ENCODE measurements around the gene DYSF.
"Not testable (repeated sequence)": the region's sequence is repeated elsewhere in the genome, so short reads cannot be mapped to it uniquely, and the experiment has no call there.

Gene DYSF

DNA sequence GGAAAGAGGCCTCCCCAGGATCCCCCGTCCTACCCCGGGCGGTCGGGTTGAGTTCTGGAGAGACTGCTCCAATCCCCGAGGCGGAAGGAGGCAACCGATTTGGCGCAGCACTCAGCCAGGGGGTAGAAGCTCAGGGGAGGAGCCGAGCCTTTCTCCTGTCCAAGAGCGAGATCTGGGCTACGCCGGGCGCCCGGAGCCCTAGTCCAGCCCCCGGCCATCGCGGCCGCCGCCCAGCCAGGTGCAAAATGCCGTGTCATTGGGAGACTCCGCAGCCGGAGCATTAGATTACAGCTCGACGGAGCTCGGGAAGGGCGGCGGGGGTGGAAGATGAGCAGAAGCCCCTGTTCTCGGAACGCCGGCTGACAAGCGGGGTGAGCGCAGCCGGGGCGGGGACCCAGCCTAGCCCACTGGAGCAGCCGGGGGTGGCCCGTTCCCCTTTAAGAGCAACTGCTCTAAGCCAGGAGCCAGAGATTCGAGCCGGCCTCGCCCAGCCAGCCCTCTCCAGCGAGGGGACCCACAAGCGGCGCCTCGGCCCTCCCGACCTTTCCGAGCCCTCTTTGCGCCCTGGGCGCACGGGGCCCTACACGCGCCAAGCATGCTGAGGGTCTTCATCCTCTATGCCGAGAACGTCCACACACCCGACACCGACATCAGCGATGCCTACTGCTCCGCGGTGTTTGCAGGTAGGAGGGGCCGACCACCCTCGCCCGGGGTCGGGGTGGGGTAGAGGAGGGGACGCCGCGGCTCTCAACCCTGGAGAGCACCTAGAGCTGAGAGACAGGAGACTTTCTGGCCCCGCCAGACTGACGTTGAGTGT, at the start of gene DYSF:
Gene DYSF, plus strand, starts transcription at position 158 of the 817 bp plus-strand sequence.
- no peak for DNase-seq (ENCODE audit: low read depth)

DNA sequence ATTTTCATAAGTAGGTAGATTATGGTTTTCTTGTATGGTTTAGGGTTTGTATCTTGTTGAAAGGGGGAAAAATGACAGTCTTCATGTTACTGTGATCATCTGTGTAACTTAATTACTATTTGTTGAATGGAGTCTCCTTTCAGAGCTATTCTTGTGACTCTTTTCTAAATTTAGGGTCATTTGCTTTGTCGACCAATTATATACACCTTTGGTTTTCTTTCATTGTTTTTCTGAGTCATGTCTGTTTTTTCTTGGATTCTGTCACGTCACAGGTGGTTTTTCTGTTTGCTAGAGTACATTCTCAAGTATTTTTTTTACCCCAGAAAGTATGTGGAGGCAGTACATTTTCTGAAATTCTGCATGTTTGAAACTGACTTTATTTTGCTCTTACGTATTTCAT, 43.8 kb upstream of the DYSF start:
- no peak for DNase-seq (ENCODE audit: low read depth)

DNA sequence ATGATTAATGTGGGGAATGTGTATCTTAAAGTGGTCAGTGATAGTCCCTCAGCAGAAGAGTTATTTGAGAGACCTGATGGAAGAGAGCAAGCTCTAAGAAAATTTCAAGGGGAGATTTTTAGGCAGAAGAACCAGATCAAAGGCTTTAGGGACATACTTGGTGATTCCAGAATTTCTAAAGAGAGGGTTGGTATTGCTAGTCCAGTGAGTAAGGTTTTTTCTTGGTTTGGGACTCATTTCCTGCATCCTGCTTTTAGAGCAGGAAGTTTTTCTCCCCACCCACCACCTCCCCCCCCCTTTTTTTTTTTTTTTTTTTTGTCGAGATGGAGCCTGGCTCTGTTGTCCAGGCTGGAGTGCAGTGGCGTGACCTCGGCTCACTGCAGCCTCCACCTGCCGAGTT, 42.7 kb upstream of the DYSF start:
- no peak for DNase-seq (ENCODE audit: low read depth)

DNA sequence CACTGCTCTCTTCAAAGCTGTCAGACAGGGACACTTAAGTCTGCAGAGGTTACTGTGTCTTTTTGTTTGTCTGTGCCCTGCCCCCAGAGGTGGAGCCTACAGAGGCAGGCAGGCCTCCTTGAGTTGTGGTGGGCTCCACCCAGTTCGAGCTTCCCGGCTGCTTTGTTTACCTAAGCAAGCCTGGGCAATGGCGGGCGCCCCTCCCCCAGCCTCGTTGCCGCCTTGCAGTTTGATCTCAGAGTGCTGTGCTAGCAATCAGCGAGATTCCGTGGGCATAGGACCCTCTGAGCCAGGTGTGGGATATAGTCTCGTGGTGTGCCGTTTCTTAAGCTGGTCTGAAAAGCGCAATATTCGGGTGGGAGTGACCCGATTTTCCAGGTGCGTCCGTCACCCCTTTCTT, 36.5 kb upstream of the DYSF start:
- DNase-seq (ENCODE audit: low read depth): peak; percentile 7

DNA sequence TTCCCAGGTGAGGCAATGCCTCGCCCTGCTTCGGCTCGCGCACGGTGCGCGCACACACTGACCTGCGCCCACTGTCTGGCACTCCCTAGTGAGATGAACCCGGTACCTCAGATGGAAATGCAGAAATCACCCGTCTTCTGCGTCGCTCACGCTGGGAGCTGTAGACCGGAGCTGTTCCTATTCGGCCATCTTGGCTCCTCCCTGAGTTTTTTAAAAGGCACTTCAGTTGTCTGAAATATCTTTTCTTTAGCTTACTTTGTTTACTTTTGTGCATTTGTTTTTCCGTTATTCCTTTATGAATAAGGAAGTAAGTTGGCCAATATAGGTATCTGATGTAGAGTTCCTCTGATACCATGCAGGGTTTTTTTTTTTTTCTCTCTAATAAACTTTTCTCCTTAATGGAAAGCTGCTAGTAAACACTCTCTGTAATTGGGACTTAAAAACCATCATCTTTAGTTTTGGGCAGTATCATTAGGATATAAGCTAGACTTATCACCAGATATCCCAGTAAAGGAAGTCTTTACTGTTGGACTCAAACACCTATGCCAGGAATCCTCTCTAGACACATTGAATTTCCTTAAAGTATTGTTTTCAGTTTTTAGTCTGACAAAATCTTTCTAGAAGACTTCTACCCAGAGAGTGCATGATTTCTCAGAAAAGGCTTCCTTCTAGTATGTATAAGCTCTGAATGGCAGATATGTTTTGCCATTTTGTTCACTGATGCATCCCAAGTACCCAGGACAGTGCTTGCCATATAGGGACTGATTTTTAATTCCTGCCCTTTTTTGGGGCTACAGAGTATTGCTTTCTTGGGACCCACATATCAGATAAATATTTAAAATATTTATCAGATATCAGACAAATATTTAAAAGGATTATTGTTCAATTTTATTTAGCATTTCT, 35.8 kb upstream of the DYSF start:
- DNase-seq (ENCODE audit: low read depth): no peak

DNA sequence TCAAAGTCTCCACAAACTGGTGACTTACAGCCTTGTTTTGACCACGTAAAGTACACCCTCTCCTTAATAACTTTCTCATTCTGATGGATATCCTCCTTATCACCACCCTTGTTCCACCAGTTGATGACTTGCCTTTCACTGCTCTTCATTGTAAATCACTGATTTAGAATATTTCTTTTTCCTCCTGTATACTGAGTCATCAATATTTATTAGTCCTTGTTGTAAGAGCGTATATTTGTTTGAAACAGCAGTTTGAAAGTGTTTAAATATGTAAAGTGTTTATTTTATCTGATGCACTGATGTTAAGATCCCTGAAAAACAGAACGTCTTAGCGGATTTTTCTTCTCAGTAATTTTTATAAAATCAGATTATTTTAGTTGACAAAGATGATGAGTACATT, 34.2 kb upstream of the DYSF start:
- DNase-seq (ENCODE audit: low read depth): no peak

DNA sequence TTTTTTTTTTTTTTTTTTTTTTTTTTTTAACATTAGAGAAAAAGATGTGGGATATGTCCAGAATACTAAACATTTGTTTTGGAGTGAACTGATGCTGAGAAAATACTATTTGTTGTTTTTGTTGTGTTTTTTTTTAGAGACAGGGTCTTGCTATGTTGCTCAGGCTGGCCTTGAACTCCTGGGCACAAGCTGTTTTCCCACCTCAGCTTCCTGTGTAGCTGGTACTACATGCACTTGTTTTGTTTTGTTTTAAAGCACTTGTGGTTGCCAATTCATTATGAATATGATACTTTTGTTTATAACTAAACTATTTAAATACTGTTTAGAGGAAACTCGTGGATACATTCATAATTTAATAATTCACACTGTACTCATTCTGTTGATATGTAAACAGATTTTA, 33.4 kb upstream of the DYSF start:
- no peak for DNase-seq (ENCODE audit: low read depth)

DNA sequence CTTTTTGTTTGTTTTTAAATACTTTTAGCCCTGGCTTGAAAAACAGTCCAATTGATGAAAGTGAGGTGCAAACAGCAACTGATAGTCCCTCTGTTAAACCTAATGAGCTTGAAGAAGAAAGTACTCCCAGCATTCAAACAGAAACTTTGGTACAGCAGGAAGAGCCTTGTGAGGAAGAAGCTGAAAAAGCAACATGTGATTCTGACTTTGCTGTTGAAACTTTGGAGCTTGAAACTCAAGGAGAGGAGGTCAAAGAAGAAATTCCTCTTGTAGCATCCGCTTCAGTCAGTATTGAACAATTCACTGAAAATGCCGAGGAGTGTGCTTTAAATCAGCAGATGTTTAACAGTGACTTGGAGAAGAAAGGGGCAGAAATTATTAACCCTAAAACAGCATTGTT, 30.6 kb upstream of the DYSF start:
- no peak for DNase-seq (ENCODE audit: low read depth)

DNA sequence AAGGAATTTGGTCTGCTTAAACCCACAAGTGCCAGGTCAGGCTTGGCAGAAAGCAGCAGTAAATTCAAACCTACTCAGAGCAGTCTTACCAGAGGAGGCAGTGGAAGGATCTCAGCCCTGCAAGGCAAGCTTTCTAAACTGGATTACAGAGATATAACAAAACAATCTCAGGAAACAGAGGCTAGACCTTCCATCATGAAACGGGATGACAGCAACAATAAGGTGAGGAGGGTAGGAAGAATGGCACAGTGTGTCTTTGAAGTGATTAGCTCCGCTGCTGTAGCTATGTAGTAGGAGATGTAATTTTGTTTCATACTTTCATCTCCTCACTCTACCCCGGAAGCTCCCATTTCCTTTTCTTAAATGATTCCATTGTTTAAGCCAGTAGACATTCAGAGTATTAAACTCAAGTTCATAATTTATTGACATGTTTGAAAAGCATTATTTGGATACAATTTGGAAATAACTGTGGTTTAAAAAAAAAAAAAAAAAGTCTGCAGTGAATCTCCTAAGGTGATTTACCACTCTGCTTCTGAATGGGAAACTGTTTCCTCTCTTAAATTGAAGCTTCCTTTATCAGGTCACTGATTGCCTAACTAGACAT, 29.4 kb upstream of the DYSF start:
- DNase-seq (ENCODE audit: low read depth): no peak

DNA sequence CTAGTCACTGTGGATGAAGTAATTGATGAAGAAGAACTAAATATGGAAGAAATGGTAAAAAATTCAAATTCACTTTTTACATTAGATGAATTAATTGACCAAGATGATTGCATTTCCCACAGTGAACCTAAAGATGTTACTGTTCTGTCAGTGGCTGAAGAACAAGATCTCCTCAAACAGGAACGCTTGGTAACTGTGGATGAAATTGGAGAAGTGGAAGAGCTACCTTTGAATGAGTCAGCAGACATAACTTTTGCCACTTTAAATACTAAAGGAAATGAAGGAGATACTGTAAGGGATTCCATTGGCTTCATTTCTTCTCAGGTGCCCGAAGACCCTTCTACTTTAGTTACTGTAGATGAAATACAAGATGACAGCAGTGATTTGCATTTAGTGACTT, 26.6 kb upstream of the DYSF start:
- DNase-seq (ENCODE audit: low read depth): no peak

DNA sequence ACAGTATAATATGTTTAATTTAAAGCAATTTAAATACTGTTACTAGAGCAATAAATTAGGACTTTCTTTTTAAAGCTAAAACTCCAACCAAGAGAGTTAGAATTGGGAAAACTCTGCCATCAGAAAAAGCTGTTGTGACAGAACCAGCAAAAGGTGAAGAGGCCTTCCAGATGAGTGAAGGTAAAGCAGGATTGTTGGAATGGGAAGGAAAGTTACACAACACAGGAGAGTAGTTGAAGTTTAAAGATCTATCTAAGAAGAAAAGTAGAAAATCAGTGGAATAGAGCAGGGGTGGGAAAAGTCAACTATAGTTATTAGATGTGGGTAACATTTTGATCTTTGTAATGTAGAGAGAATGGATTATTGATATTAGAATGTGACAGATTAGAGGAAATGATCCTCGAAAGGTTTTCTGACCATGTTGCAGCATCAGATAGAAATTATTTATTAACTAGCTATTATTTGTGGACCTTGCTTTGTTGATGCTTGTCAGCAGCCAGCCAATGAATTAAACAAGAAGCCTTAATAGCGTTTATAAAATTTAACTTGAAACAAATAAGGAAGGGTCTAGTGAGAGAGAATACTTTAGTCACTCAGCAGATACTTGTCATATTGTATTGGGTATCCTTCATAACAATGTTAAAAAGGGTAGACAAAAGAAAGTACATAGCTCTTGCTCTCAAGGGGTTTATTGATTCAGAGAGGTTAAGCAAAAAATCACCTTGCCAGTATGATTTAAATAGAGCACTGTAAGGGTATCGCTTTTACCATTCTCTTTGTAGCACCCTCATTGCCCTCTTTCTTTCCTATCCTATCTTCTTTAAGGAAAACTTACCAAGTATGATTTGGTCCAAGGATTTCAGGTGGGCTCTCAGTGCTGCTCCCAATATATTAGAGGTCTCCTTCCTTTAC, 24.6 kb upstream of the DYSF start:
- DNase-seq (ENCODE audit: low read depth): no peak

DNA sequence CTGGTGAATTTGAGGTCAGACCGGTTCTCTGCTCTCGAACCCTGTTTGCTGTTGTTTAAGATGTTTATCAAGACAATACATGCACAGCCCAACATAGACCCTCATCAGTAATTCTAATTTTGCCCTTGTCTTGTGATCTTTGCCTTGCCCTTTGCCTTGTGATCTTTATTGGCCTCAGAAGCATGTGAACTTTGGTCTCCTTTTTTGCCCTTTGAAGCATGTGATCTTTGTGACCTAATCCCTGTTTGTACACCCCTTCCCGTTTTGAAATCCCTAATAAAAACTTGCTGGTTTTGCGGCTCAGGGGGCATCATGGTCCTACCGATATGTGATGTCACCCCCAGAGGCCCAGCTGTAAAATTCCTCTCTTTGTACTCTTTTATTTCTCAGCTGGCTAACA, 8.2 kb upstream of the DYSF start:
- DNase-seq (ENCODE audit: low read depth): not testable (repeated sequence)

DNA sequence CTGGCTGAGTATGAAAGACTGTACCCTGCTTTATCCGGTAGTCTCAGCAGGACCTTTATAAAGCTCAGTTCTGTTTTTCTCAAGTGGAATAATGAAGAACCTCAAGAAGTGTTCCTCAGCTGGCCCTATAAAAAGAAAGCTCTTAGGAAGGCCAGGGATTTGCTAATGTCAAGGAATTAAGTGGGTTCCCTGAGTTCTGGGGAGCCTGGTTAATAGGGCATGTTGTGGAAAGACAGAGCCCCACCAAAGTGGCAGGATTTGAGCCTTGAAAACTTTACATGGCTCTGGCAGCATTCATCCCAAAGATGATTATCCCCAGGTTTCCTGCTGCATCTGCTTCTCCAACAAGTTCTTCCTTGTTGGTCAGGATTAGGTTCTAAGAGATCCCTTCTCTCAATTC, 6.9 kb upstream of the DYSF start:
- DNase-seq (ENCODE audit: low read depth): no peak

DNA sequence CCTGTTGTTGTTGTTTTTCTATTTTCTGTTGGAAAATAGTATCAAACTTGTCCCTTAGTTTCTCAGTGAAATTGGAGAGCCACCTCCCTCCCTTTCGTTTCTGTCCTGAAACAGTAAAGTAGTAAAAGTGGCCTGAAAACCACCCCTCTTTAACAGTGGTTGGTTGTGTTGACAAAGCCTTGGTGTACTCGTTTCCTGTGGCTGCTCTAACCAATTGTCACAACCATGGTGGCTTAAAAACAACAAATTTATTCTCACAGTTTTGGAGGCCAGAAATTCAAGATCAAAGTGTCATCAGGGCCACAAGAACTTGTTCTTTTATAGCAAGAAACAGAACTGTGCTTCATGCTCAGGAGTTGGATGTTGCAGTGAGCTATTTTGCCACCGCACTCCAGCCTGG, 4.0 kb upstream of the DYSF start:
- no peak for DNase-seq (ENCODE audit: low read depth)

DNA sequence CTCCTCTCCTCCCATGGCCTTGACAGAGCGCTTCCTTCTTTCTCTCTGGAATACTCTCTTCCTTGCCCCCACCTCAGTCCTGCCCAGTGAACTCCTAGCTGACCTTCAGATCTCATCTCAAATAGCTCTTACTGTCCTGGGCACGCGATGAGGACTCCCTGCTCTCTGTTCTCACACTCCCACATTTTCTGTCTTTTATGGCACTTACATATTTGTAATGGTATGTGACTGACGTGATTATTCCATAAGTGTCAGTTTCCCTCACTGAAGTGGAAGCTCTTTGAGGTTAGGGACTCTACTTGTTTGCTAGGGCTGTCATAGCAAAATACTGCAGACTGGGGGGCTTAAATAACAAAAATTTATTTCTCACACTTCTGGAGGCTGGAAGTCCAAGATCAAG, 1.7 kb upstream of the DYSF start:
- no peak for DNase-seq (ENCODE audit: low read depth)

DNA sequence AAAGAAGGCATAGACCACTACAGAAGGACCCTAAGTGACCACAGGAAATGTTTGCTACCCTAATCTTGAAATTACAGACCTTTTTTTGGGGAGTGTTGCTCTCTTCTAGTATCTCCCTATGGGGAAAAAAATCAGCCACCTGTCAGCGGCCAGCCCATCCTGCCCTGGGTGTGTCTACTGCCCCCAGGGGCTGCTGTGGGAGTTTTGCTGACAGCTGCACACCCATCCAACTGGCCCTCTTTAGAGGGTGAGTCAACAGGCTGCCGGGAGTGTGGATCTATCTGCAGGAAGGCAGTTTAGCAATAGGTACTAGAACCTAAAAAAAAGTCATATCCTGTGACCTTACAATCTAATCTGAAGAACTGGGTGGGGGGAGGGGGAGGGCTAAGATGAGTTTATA, 796 bp upstream of the DYSF start:
- DNase-seq (ENCODE audit: low read depth): no peak

DNA sequence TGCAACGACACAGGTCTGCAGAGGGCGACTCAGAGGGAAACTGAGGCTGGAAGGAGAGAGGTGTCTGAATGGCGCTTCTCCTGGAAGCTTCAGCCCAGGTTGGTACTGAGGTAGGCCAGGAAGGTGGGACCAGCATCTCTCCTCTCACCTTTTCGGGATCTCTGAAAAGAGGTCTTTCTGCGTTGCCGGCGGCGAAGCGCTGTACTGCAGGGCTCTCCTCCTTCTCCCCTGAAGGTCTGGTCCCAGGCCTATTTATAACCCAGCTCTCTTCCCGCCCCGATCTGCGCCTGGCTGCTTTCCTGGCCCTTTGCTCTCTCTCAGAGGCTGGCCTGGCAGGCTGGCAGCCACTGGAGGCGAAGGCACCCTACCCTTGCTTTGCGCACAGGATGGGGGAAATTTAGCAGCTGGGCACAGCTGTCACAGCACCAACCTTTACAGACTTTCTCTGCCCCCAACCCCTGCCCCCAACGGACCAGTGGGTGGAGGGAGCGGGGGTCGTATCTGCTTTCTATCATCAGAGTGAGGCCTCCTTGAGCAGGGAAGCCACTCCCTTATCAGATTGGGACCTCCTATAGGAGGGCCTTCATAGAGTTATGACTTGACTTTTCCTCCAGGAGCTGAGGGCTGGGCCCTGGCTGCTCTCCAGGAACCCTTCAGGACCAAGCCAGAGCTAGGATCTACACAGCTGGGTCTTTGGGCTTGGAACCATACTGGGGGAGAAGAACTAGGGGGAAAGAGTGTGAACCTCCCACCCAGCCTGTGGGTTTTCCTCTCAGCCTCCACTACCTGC, 1.1 kb downstream of the DYSF start:
- DNase-seq (ENCODE audit: low read depth): no peak

DNA sequence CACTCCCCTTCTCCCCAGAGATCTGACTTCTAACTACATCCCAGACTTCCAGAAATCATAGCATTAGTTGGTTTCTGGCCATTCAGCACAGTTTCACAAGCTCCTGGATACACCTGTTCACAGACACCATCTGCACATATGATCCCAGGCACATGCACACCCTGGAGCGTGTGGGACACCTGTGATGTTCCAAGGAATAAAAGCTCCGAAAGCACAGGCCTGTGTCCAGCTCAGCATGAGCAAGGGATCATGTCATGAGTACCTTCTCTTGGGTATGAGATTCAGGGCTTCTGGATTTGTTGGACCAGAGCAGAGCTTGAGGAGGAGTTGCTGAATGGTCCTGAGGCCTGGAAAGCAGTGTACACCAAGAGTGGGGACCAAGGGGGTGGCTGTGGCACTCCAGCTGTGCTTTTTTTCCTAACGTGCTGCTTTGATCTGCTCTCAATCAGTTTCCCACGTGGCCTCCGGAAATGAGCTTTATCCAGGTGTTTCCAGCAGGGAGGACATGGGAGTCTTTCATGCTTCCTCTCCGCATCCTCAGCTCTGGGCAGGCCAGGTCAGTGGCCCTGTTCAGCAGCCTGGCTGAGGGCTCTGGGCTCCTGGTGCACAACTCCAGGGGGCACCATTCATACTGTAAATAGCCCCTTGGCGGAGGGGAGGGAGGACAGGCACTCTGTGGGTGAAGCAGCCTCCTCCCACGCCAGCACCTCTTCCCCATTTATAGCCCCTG, 1.8 kb downstream of the DYSF start:
- DNase-seq (ENCODE audit: low read depth): no peak

DNA sequence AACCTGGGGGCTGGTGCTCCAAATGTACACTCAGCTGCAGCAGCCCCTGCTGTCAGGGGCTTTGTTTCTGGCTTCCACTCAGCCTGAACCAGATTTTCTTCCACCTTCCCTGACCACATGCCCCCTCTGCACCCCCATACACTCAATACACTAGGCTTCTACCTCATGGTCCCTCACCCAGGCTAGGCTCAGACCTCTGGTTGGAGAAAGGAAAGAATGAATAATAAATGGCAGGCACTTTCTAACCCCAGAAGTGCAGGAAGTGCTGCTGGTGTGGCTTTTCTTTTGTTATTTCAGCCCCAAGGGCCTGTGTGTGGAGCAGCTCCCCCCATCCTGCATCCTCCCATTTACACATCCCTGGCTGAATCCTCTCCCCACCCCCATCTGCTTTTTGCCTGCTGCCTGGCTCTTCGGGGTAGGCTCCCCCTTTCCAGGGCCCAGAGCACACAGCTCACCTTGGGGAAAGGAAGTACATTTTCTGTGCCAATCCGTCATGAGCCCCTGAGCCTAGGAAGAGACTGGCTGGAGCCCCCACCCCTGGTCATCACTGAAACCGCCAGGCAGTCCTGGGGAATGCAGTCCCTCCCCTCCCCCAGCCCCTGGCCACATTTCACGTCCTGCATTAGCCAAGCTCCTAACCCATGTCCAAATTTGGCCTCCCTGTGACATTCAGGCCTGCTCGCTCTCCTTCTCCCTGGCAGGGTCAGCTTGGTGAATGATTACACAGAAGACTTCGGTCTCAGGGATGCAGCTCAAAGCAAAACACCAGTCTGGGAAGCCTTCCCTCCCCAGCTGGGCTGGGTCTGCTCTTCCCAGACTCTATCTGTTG, 2.6 kb downstream of the DYSF start:
- DNase-seq (ENCODE audit: low read depth): no peak

All from activated T-helper 1 cell treated with Interleukin-2 at 50 U/mL for 16 hours (primary cell).